ENCODE data around the gene PSMG4. TPM values are rescaled to one million over a fixed set of nuclear protein-coding genes. Genes with fewer than 3 reads are reported as not detected.

The PSMG4 gene
- total RNA-seq, 1 donor from 2014 or later: 25.0 TPM

GRCh38 chr6:3309391-3310050, 50.8 kb downstream of the PSMG4 start:
- no peak for DNase-seq (ENCODE audit: extremely low spot score in 2 of 2)
- Histone ChIP-seq H3K4me1 (no peaks in the 10 kb centered on the region), H3K36me3 (no peaks in the 10 kb centered on the region), H3K4me3 (no peak overlapping the region), H3K27me3 (no peaks in the 10 kb centered on the region), H3K9me3 (no peaks in the 10 kb centered on the region), H3K27ac (no peak overlapping the region)
- TF ChIP-seq POLR2A (IDR thresholded peaks at IDR 0.05) (no peak), CTCF (IDR thresholded peaks at IDR 0.05) (no peak), POLR2AphosphoS5 (IDR thresholded peaks at IDR 0.05; ENCODE audit: insufficient read depth in 1 of 2, low read depth in 1 of 2) (no peak)
- intact Hi-C loops (cut with DNase I): no loop called here

GRCh38 chr6:3310051-3310448, 51.3 kb downstream of the PSMG4 start:
- Histone ChIP-seq H3K4me1 (no peaks in the 10 kb centered on the region), H3K4me3 (no peak overlapping the region), H3K36me3 (no peaks in the 10 kb centered on the region), H3K9me3 (no peaks in the 10 kb centered on the region), H3K27ac (no peak overlapping the region), H3K27me3 (no peaks in the 10 kb centered on the region)
- intact Hi-C loops (cut with DNase I): no loop called here
- TF ChIP-seq POLR2AphosphoS5 (IDR thresholded peaks at IDR 0.05; ENCODE audit: insufficient read depth in 1 of 2, low read depth in 1 of 2): no peak
- TF ChIP-seq POLR2A (IDR thresholded peaks at IDR 0.05): no peak
- TF ChIP-seq CTCF (IDR thresholded peaks at IDR 0.05): no peak
- DNase-seq (ENCODE audit: extremely low spot score in 2 of 2): no peak

GRCh38 chr6:3310703-3311102, 52.0 kb downstream of the PSMG4 start:
- Histone ChIP-seq H3K27me3 (no peaks in the 10 kb centered on the region), H3K4me1 (no peaks in the 10 kb centered on the region), H3K36me3 (no peaks in the 10 kb centered on the region), H3K9me3 (no peaks in the 10 kb centered on the region), H3K4me3 (no peak overlapping the region), H3K27ac (no peak overlapping the region)
- no peak for TF ChIP-seq POLR2A (IDR thresholded peaks at IDR 0.05)
- no peak for TF ChIP-seq CTCF (IDR thresholded peaks at IDR 0.05)
- intact Hi-C loops (cut with DNase I): no loop called here
- DNase-seq (ENCODE audit: extremely low spot score in 2 of 2): no peak

GRCh38 chr6:3311826-3312225, 53.1 kb downstream of the PSMG4 start:
- H3K36me3 ChIP-seq: no peaks in the 10 kb centered on the region
- no peaks in the 10 kb centered on the region for H3K27me3 ChIP-seq
- intact Hi-C loops (cut with DNase I): no loop called here
- H3K9me3 ChIP-seq: no peaks in the 10 kb centered on the region
- DNase-seq (ENCODE audit: extremely low spot score in 2 of 2): no peak
- TF ChIP-seq POLR2AphosphoS5 (IDR thresholded peaks at IDR 0.05; ENCODE audit: insufficient read depth in 1 of 2, low read depth in 1 of 2): no peak
- TF ChIP-seq CTCF (IDR thresholded peaks at IDR 0.05): no peak
- no peak for TF ChIP-seq POLR2A (IDR thresholded peaks at IDR 0.05)
- H3K4me3 ChIP-seq: no peak overlapping the region
- no peaks in the 10 kb centered on the region for H3K4me1 ChIP-seq
- H3K27ac ChIP-seq: no peak overlapping the region

- H3K36me3 ChIP-seq: no peaks in the 10 kb centered on the region
Observed at GRCh38 chr6:3312604-3313231, 54.0 kb downstream of the PSMG4 start.

More at GRCh38 chr6:3312604-3313231, 54.0 kb downstream of the PSMG4 start:
- Histone ChIP-seq H3K4me1 (no peaks in the 10 kb centered on the region), H3K27ac (no peak overlapping the region), H3K4me3 (no peak overlapping the region), H3K27me3 (no peaks in the 10 kb centered on the region), H3K9me3 (no peaks in the 10 kb centered on the region)
- DNase-seq (ENCODE audit: extremely low spot score in 2 of 2): no peak
- no peak for TF ChIP-seq CTCF (IDR thresholded peaks at IDR 0.05)
- TF ChIP-seq POLR2AphosphoS5 (IDR thresholded peaks at IDR 0.05; ENCODE audit: insufficient read depth in 1 of 2, low read depth in 1 of 2): no peak
- no peak for TF ChIP-seq POLR2A (IDR thresholded peaks at IDR 0.05)
- intact Hi-C loops (cut with DNase I): no loop called here
